ENCODE data around the gene IL4R.

DNA sequence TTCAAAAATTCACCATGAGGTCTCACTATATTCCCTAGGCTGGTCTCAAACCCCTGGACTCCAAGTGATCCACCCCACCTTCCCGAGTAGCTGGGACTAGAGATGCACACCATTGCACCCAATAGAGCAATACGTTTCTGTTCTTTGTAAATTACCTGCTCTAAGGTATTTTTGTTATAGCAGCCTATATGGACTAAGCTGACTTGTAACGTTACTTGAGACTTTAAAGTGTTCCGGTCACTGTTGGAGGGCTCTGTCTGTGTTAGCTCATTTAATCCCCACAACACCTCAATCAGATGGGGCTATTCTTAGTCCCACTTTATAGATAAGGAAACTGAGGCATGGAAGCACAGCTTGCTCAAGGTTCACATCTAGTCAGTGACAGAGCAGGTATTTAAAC is 25.4 kb downstream of the IL4R start:
- TF ChIP-seq, protein P1, sequence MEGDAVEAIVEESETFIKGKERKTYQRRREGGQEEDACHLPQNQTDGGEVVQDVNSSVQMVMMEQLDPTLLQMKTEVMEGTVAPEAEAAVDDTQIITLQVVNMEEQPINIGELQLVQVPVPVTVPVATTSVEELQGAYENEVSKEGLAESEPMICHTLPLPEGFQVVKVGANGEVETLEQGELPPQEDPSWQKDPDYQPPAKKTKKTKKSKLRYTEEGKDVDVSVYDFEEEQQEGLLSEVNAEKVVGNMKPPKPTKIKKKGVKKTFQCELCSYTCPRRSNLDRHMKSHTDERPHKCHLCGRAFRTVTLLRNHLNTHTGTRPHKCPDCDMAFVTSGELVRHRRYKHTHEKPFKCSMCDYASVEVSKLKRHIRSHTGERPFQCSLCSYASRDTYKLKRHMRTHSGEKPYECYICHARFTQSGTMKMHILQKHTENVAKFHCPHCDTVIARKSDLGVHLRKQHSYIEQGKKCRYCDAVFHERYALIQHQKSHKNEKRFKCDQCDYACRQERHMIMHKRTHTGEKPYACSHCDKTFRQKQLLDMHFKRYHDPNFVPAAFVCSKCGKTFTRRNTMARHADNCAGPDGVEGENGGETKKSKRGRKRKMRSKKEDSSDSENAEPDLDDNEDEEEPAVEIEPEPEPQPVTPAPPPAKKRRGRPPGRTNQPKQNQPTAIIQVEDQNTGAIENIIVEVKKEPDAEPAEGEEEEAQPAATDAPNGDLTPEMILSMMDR (IDR thresholded peaks at IDR 0.05): no peak
- no peak for TF ChIP-seq EZH2 (IDR thresholded peaks at IDR 0.05)
- TF ChIP-seq EZH2phosphoT487 (IDR thresholded peaks at IDR 0.05): no peak
